IPS-NIHi11 (cell line): Measurements from ENCODE around the gene NCOA7.
A peak's percentile ranks its signal among the peaks of the same experiment; 100 is the strongest.

ENCODE experiments used
- DNase-seq: peaks from one replicate; pipeline ENCODE4 v3.0.0; 2012; ENCODE audit warnings: mixed read lengths, low spot score

NCOA7 gene

GRCh38 chr6:125790358-125791150 lies at the start of gene NCOA7:
NCOA7 (plus strand) TSS chr6:125790960; CDS start chr6:125815355, 24,395 bp downstream.
- peak; percentile 87 for DNase-seq

- no peak for DNase-seq
Observed at GRCh38 chr6:125741336-125741735, 49.4 kb upstream of the NCOA7 start.

- no peak for DNase-seq
Observed at GRCh38 chr6:125742024-125742423, 48.7 kb upstream of the NCOA7 start.

- no peak for DNase-seq
Observed at GRCh38 chr6:125742464-125743120, 48.2 kb upstream of the NCOA7 start.

- no peak for DNase-seq
Observed at GRCh38 chr6:125743604-125744003, 47.2 kb upstream of the NCOA7 start.

GRCh38 chr6:125745281-125746018 lies 45.3 kb upstream of the NCOA7 start:
- peak; percentile 18 for DNase-seq

GRCh38 chr6:125746019-125746414 lies 44.7 kb upstream of the NCOA7 start:
- DNase-seq, result no peak

- DNase-seq, result peak; percentile 43
Observed at GRCh38 chr6:125746731-125747588, 43.8 kb upstream of the NCOA7 start.

- DNase-seq, result peak; percentile 44
Observed at GRCh38 chr6:125747589-125748405, 43.0 kb upstream of the NCOA7 start.

- no peak for DNase-seq
Observed at GRCh38 chr6:125748406-125749172, 42.2 kb upstream of the NCOA7 start.

- peak; percentile 95 for DNase-seq
Observed at GRCh38 chr6:125749173-125749864, 41.4 kb upstream of the NCOA7 start, which contains the start of gene HEY2. HEY2 (plus strand) TSS chr6:125749632; CDS start chr6:125749777, 145 bp downstream.

GRCh38 chr6:125749865-125750691 lies 40.7 kb upstream of the NCOA7 start:
- DNase-seq, result no peak

- DNase-seq, result no peak
Observed at GRCh38 chr6:125750692-125751333, 39.9 kb upstream of the NCOA7 start.

- DNase-seq, result no peak
Observed at GRCh38 chr6:125751334-125751916, 39.3 kb upstream of the NCOA7 start.

- DNase-seq, result no peak
Observed at GRCh38 chr6:125752773-125753172, 38.0 kb upstream of the NCOA7 start.

- no peak for DNase-seq
Observed at GRCh38 chr6:125753218-125753936, 37.4 kb upstream of the NCOA7 start.

- DNase-seq, result no peak
Observed at GRCh38 chr6:125753937-125754259, 36.9 kb upstream of the NCOA7 start.
